ENCODE results near the gene CD24.
A peak's percentile ranks its signal among the peaks of the same experiment; 100 is the strongest.
"Not testable (repeated sequence)": the region's sequence is repeated elsewhere in the genome, so short reads cannot be mapped to it uniquely, and the experiment has no call there.

Gene CD24

GRCh38 chr6:106974336-106974998 lies at the start of gene CD24:
TSS of gene CD24 (minus strand) at chr6:106974729. CDS start at chr6:106974646, 83 bp downstream.
- Histone ChIP-seq H3K27ac (no peak within 1 kb of the TSS), H3K36me3 (replicated peaks) (no peaks in the 10 kb centered on the region), H3K27me3 (replicated peaks) (peaks cover 53% of the 10 kb centered on the region), H3K4me3 (ENCODE audit: low read depth, low read length) (peak within 1 kb of the TSS; percentile 48)
- no peak for DNase-seq
- in situ Hi-C loops (cut with HindIII; ENCODE audit: low pct_ligation_motif_present, low sequenced_read_pairs), result no loop called here
- no peak for TF ChIP-seq CTCF (IDR thresholded peaks at IDR 0.05; ENCODE audit: low read depth, low read length, missing control alignments)

GRCh38 chr6:107021446-107022185 lies 47.1 kb upstream of the CD24 start:
- Histone ChIP-seq H3K36me3 (replicated peaks) (no peaks in the 10 kb centered on the region), H3K27ac (no peak overlapping the region), H3K27me3 (replicated peaks) (no peaks in the 10 kb centered on the region), H3K4me3 (ENCODE audit: low read depth, low read length) (no peak overlapping the region)
- TF ChIP-seq CTCF (IDR thresholded peaks at IDR 0.05; ENCODE audit: low read depth, low read length, missing control alignments), result no peak
- DNase-seq, result no peak
- in situ Hi-C loops (cut with HindIII; ENCODE audit: low pct_ligation_motif_present, low sequenced_read_pairs), result no loop called here

- Histone ChIP-seq H3K4me3 (ENCODE audit: low read depth, low read length) (no peak overlapping the region), H3K36me3 (replicated peaks) (no peaks in the 10 kb centered on the region), H3K27ac (no peak overlapping the region), H3K27me3 (replicated peaks) (no peaks in the 10 kb centered on the region)
- in situ Hi-C loops (cut with HindIII; ENCODE audit: low pct_ligation_motif_present, low sequenced_read_pairs), result no loop called here
- TF ChIP-seq CTCF (IDR thresholded peaks at IDR 0.05; ENCODE audit: low read depth, low read length, missing control alignments), result no peak
- no peak for DNase-seq
These were observed 45.7 kb upstream of the CD24 start for GRCh38 chr6:107020239-107020638.

GRCh38 chr6:107019628-107020027 lies 45.1 kb upstream of the CD24 start:
- in situ Hi-C loops (cut with HindIII; ENCODE audit: low pct_ligation_motif_present, low sequenced_read_pairs); H3K4me3 ChIP-seq (ENCODE audit: low read depth, low read length); H3K27me3 ChIP-seq (replicated peaks); H3K27ac ChIP-seq; DNase-seq; H3K36me3 ChIP-seq (replicated peaks): not testable (repeated sequence)

GRCh38 chr6:107019047-107019446 lies 44.5 kb upstream of the CD24 start:
- TF ChIP-seq CTCF (IDR thresholded peaks at IDR 0.05; ENCODE audit: low read depth, low read length, missing control alignments), result no peak
- no peak overlapping the region for H3K27ac ChIP-seq
- H3K36me3 ChIP-seq (replicated peaks), result no peaks in the 10 kb centered on the region
- in situ Hi-C loops (cut with HindIII; ENCODE audit: low pct_ligation_motif_present, low sequenced_read_pairs), result no loop called here
- no peak overlapping the region for H3K4me3 ChIP-seq (ENCODE audit: low read depth, low read length)
- no peaks in the 10 kb centered on the region for H3K27me3 ChIP-seq (replicated peaks)
- no peak for DNase-seq

GRCh38 chr6:107009499-107009898 lies 35.0 kb upstream of the CD24 start:
- DNase-seq, result no peak
- no peak for TF ChIP-seq CTCF (IDR thresholded peaks at IDR 0.05; ENCODE audit: low read depth, low read length, missing control alignments)
- Histone ChIP-seq H3K27me3 (replicated peaks) (no peaks in the 10 kb centered on the region), H3K4me3 (ENCODE audit: low read depth, low read length) (no peak overlapping the region), H3K27ac (no peak overlapping the region), H3K36me3 (replicated peaks) (no peaks in the 10 kb centered on the region)
- in situ Hi-C loops (cut with HindIII; ENCODE audit: low pct_ligation_motif_present, low sequenced_read_pairs), result no loop called here
